Gastrocnemius medialis (tissue), 4 donors: ENCODE data around the gene PACRGL. TPM values are rescaled to one million over a fixed set of nuclear protein-coding genes. Genes with fewer than 3 reads are reported as not detected.
"Not testable (repeated sequence)": the region's sequence is repeated elsewhere in the genome, so short reads cannot be mapped to it uniquely, and the experiment has no call there.

ENCODE experiments used
- ATAC-seq, 2 donors: fragments of 150-250 bp; one replicate each; pipeline ENCODE4 v1.9.1; 2016
- DNase-seq, 2 donors: peaks; one replicate each; pipeline ENCODE4 v3.0.0-alpha.2; 2019
- H3K27ac ChIP-seq, 4 donors: fragments of 200-600 bp; sonication (generic); 1 replicate in 1 of 4; 2 replicates in 3 of 4; pipeline ENCODE4 v1.5.1; 2016 to 2018; ENCODE audit warnings: mild to moderate bottlenecking in 2 of 4, moderate library complexity in 1 of 4
- H3K27me3 ChIP-seq, 3 donors: fragments of 200-600 bp; sonication (generic) in 2 of 3; 1 replicate in 1 of 3; 2 replicates in 2 of 3; pipeline versions ENCODE4 v1.5.1 to v1.6.0; 2016 to 2019; ENCODE audit warnings: mild to moderate bottlenecking in 1 of 3, moderate library complexity in 1 of 3
- H3K36me3 ChIP-seq, 2 donors: fragments of 200-600 bp; sonication (generic) in 1 of 2; one replicate each; pipeline ENCODE4 v1.5.1; 2017 to 2018
- H3K4me1 ChIP-seq, 2 donors: fragments of 200-600 bp; sonication (generic) in 1 of 2; one replicate each; pipeline ENCODE4 v1.5.1; 2016 to 2017; ENCODE audit warnings: mild to moderate bottlenecking in 2 of 2
- H3K4me3 ChIP-seq, 4 donors: fragments of 200-600 bp; sonication (generic) in 3 of 4; 1 replicate in 1 of 4; 2 replicates in 3 of 4; pipeline ENCODE4 v1.5.1; 2016 to 2019; ENCODE audit warnings: mild to moderate bottlenecking in 2 of 4
- H3K9me3 ChIP-seq, 3 donors: fragments of 200-600 bp; sonication (generic) in 2 of 3; 1 replicate in 1 of 3; 2 replicates in 2 of 3; pipeline ENCODE4 v1.5.1; 2016 to 2019
- CTCF ChIP-seq, 5 experiments: fragments of 450-650 bp in 3 of 5; fragments of 200-600 bp in 2 of 5; sonication (generic) in 2 of 5; IDR thresholded peaks in 4 of 5; conservative IDR thresholded peaks in 1 of 5; 1 replicate in 4 of 5; 2 replicates in 1 of 5; pipeline ENCODE4 v1.5.1; 2016 to 2019; ENCODE audit warnings: antibody characterized with exemption in 5 of 5, mild to moderate bottlenecking in 3 of 5, moderate library complexity in 3 of 5
- POLR2A ChIP-seq, 2 donors: fragments of 450-650 bp; IDR thresholded peaks; one replicate each; pipeline ENCODE4 v1.6.1; 2017; ENCODE audit warnings: antibody characterized with exemption in 2 of 2, mild to moderate bottlenecking in 2 of 2, moderate library complexity in 2 of 2
- in situ Hi-C, 4 donors: fragments of 200-750 bp; cut with MboI; loops; one replicate each; pipeline versions ENCODE4 v1.15.0 to v1.8.0; 2017; ENCODE audit warnings: low sequenced_read_pairs in 4 of 4
- intact Hi-C: fragments of 100-400 bp; cut with DNase I; formaldehyde crosslinking; loops from one replicate; pipeline ENCODE4 v1.15.1; 2023; ENCODE audit warnings: low total_unique reads
- total RNA-seq, 4 donors: library from RNA; depleted of rRNA; stranded (reverse); fragments of >200 nt; gene quantifications; one replicate each; pipeline versions ENCODE4 v1.1.0 to v1.2.3, GENCODE V29; 2016

PACRGL gene
- total RNA-seq, 4 donors from 2014 or later = 10.7 to 23.1 (median 14.0) TPM

DNA sequence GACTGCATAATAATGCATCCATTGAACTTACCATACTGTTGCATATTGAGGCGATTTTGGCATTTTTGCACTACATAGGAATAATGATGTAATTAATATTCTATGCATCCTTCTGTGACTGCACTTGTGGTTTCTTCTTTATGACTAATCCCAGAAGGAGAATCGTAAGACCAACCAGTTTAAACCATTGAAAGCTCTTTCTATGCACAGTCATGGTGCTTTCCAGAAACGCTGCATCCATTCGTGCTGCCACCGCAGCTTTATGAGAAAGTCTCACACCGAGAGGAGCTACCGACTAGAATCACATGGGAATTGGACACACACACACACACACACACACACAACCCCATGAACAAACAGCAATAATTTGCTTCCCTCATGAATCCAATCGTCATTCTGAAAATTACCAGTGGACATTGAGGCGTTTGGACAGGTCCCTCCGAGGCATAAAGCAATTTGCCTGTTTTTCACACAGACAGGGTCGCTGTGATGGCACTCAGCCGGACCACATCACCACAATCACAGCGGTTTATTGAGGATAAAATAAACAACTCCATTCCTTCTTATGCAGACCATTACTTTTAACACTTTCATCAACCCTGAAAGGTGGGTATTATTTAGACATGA lies 64.2 kb downstream of the PACRGL start:
- Histone ChIP-seq H3K27ac (no peak overlapping the region), H3K36me3 (no peaks in the 10 kb centered on the region), H3K4me1 (no peaks in the 10 kb centered on the region), H3K4me3 (no peak overlapping the region), H3K9me3 (no peaks in the 10 kb centered on the region), H3K27me3 (no peaks in the 10 kb centered on the region)
- intact Hi-C loops (no loop called here), in situ Hi-C loops (loop anchor here in 1 of 4 donors (25.0 kb wide), 2 partner anchors 373 to 998 kb away; no protein-coding TSS in a partner anchor)
- ATAC-seq (no peak), DNase-seq (no peak)
- TF ChIP-seq POLR2A (IDR thresholded peaks at IDR 0.05) = no peak
- TF ChIP-seq CTCF (IDR thresholded peaks at IDR 0.05 in 4 of 5, conservative IDR thresholded peaks at IDR 0.05 in 1 of 5) = no peak

GRCh38 chr4:20773144-20773997 lies 73.1 kb downstream of the PACRGL start:
- intact Hi-C loops = loop anchor here (10.0 kb wide), 1 partner anchor 361 kb away; no protein-coding TSS in a partner anchor
- ATAC-seq (no peak), DNase-seq (no peak)
- H3K27ac ChIP-seq = no peak overlapping the region
- H3K4me1 ChIP-seq = no peaks in the 10 kb centered on the region
- H3K27me3 ChIP-seq = no peaks in the 10 kb centered on the region
- no peak overlapping the region for H3K4me3 ChIP-seq
- TF ChIP-seq CTCF (IDR thresholded peaks at IDR 0.05 in 4 of 5, conservative IDR thresholded peaks at IDR 0.05 in 1 of 5) (peak in 2 of 5 experiments; percentile 28 to 47), POLR2A (IDR thresholded peaks at IDR 0.05) (no peak)
- in situ Hi-C loops = loop anchor here in 1 of 4 donors (25.0 kb wide), 2 partner anchors 364 to 989 kb away; no protein-coding TSS in a partner anchor
- H3K36me3 ChIP-seq = no peaks in the 10 kb centered on the region
- H3K9me3 ChIP-seq = no peaks in the 10 kb centered on the region

DNA sequence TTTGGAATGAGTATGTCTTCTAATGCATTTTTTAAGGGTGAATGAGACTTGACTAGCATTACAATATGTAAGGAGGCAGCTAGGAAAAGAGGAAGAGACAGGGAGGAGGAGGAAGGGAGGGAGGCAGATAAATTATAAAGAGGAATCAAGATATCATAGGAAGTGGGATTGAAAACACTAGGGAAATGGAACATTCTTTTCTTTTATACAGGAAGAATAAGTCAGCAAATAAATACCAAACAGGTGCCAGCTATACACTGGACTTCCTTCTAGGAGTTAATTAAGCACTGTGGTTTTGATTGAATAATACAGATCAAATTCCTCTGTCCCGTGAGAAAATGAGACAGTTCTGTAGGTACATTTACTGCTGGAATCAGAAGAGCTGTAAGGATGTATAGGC lies 78.6 kb downstream of the PACRGL start:
- intact Hi-C loops = loop anchor here (10.0 kb wide), 1 partner anchor 356 kb away; no protein-coding TSS in a partner anchor
- no peak for TF ChIP-seq CTCF (IDR thresholded peaks at IDR 0.05 in 4 of 5, conservative IDR thresholded peaks at IDR 0.05 in 1 of 5)
- no peak for TF ChIP-seq POLR2A (IDR thresholded peaks at IDR 0.05)
- no peak overlapping the region for H3K27ac ChIP-seq
- in situ Hi-C loops = no loop called here
- no peak for ATAC-seq
- no peaks in the 10 kb centered on the region for H3K36me3 ChIP-seq
- H3K9me3 ChIP-seq = no peaks in the 10 kb centered on the region
- DNase-seq = no peak
- H3K27me3 ChIP-seq = no peaks in the 10 kb centered on the region
- no peaks in the 10 kb centered on the region for H3K4me1 ChIP-seq
- no peak overlapping the region for H3K4me3 ChIP-seq

- H3K4me3 ChIP-seq, H3K9me3 ChIP-seq, H3K27me3 ChIP-seq, H3K36me3 ChIP-seq, DNase-seq, intact Hi-C loops, H3K27ac ChIP-seq, in situ Hi-C loops, H3K4me1 ChIP-seq, ATAC-seq: not testable (repeated sequence)
These were observed 82.9 kb downstream of the PACRGL start for GRCh38 chr4:20783134-20783533.
